Measurements from ENCODE around the gene KCNMB1.

The KCNMB1 gene

DNA sequence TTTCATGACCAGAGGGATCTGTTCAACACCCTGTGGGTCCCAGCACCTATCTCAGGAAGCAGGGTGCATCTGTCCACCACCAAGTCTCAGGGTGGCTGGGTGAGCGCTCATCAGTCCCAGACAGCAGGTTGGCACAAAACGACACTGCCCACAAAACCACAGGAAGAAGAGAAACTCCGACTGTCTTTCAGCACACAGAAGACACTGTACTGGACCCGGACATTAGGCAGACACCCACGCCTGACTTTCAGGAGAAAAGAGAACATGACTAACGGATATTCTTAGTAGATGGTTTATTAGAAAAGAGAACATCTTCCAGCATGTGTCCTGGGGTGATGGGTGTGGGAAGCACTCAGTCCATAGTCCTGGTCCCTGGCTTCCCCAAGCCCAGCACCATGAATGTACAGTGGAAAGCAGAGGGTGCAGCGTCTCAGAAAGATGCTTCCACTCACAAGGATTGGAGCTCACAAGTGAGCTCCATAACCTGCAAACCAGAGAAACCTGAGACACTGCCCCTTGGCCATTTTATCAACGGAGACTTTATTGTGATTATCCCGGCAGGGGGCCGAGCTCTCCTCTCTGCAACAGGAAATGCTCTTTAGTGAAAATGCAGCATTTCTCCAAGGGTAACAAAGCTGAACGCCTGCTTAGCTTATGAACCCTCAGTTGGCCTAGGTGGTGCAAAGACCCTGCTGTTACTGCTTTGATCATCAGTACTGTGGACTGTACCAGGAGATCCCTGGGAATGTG lies 55.8 kb downstream of the KCNMB1 start:
- Histone ChIP-seq H3K4me3 (ENCODE audit: low read length) (no peak overlapping the region), H3K4ac (ENCODE audit: low read depth, low read length) (peak overlapping the region; percentile 46), H3K18ac (ENCODE audit: low read length) (peak overlapping the region; percentile 72), H2BK120ac (ENCODE audit: low read depth, low read length) (peak overlapping the region; percentile 68), H2AK5ac (ENCODE audit: low read length) (peak overlapping the region; percentile 92), H3K27me3 (ENCODE audit: insufficient read depth, low read length, poor library complexity) (no peaks in the 10 kb centered on the region), H3K79me1 (ENCODE audit: low read length) (no peaks in the 10 kb centered on the region), H3K23ac (ENCODE audit: low read length) (no peak overlapping the region), H4K5ac (ENCODE audit: low read length) (no peak overlapping the region), H3K56ac (ENCODE audit: low read length) (peak overlapping the region; percentile 75), H3K9ac (ENCODE audit: low read length) (peak overlapping the region; percentile 11), H2BK5ac (ENCODE audit: low read length) (peak overlapping the region; percentile 83), H3K4me2 (ENCODE audit: low read length) (peak overlapping the region; percentile 51), H3K36me3 (ENCODE audit: control insufficient read depth, insufficient read depth, low read length) (no peaks in the 10 kb centered on the region), H3K27ac (ENCODE audit: low read depth, low read length) (peak overlapping the region; percentile 81), H3K4me1 (ENCODE audit: control insufficient read depth, low read depth, low read length) (peaks cover 27% of the 10 kb centered on the region), H3K79me2 (ENCODE audit: control insufficient read depth, insufficient read depth, low read length) (no peaks in the 10 kb centered on the region), H2BK15ac (replicated peaks; ENCODE audit: low read depth) (no peak overlapping the region), H4K8ac (ENCODE audit: low read depth, low read length) (no peak overlapping the region)
- peak; percentile 86 for DNase-seq
- no CpG with 5 or more reads among the region's 11 CpGs for WGBS (ENCODE audit: extremely low coverage, insufficient coverage, low lambda C conversion rate)

GRCh38 chr5:170332058-170332457 lies 57.1 kb downstream of the KCNMB1 start:
- no peaks in the 10 kb centered on the region for H3K27me3 ChIP-seq (ENCODE audit: insufficient read depth, low read length, poor library complexity)
- no peak overlapping the region for H3K4me2 ChIP-seq (ENCODE audit: low read length)
- WGBS (ENCODE audit: extremely low coverage, insufficient coverage, low lambda C conversion rate): no CpG with 5 or more reads among the region's 5 CpGs
- no peak overlapping the region for H2AK5ac ChIP-seq (ENCODE audit: low read length)
- no peak for DNase-seq
- no peak overlapping the region for H3K4me3 ChIP-seq (ENCODE audit: low read length)
- peaks cover 24% of the 10 kb centered on the region for H3K4me1 ChIP-seq (ENCODE audit: control insufficient read depth, low read depth, low read length)
- no peak overlapping the region for H3K56ac ChIP-seq (ENCODE audit: low read length)
- no peak overlapping the region for H4K5ac ChIP-seq (ENCODE audit: low read length)
- no peak overlapping the region for H3K9ac ChIP-seq (ENCODE audit: low read length)
- no peak overlapping the region for H2BK5ac ChIP-seq (ENCODE audit: low read length)
- H3K79me1 ChIP-seq (ENCODE audit: low read length): no peaks in the 10 kb centered on the region
- H3K27ac ChIP-seq (ENCODE audit: low read depth, low read length): peak overlapping the region; percentile 21
- H4K8ac ChIP-seq (ENCODE audit: low read depth, low read length): no peak overlapping the region
- no peaks in the 10 kb centered on the region for H3K79me2 ChIP-seq (ENCODE audit: control insufficient read depth, insufficient read depth, low read length)
- no peaks in the 10 kb centered on the region for H3K36me3 ChIP-seq (ENCODE audit: control insufficient read depth, insufficient read depth, low read length)
- H3K18ac ChIP-seq (ENCODE audit: low read length): peak overlapping the region; percentile 2
- no peak overlapping the region for H2BK120ac ChIP-seq (ENCODE audit: low read depth, low read length)
- H2BK15ac ChIP-seq (replicated peaks; ENCODE audit: low read depth): no peak overlapping the region
- H3K23ac ChIP-seq (ENCODE audit: low read length): no peak overlapping the region
- no peak overlapping the region for H3K4ac ChIP-seq (ENCODE audit: low read depth, low read length)

GRCh38 chr5:170330568-170331054 lies 58.6 kb downstream of the KCNMB1 start:
- Histone ChIP-seq H3K36me3 (ENCODE audit: control insufficient read depth, insufficient read depth, low read length) (no peaks in the 10 kb centered on the region), H3K27me3 (ENCODE audit: insufficient read depth, low read length, poor library complexity) (no peaks in the 10 kb centered on the region), H3K4ac (ENCODE audit: low read depth, low read length) (no peak overlapping the region), H3K23ac (ENCODE audit: low read length) (no peak overlapping the region), H3K9ac (ENCODE audit: low read length) (no peak overlapping the region), H2AK5ac (ENCODE audit: low read length) (no peak overlapping the region), H3K56ac (ENCODE audit: low read length) (no peak overlapping the region), H4K5ac (ENCODE audit: low read length) (no peak overlapping the region), H3K27ac (ENCODE audit: low read depth, low read length) (no peak overlapping the region), H3K4me1 (ENCODE audit: control insufficient read depth, low read depth, low read length) (peaks cover 23% of the 10 kb centered on the region), H2BK15ac (replicated peaks; ENCODE audit: low read depth) (no peak overlapping the region), H3K79me1 (ENCODE audit: low read length) (no peaks in the 10 kb centered on the region), H3K18ac (ENCODE audit: low read length) (no peak overlapping the region), H2BK5ac (ENCODE audit: low read length) (no peak overlapping the region), H3K79me2 (ENCODE audit: control insufficient read depth, insufficient read depth, low read length) (no peaks in the 10 kb centered on the region), H2BK120ac (ENCODE audit: low read depth, low read length) (no peak overlapping the region), H4K8ac (ENCODE audit: low read depth, low read length) (no peak overlapping the region), H3K4me2 (ENCODE audit: low read length) (no peak overlapping the region), H3K4me3 (ENCODE audit: low read length) (no peak overlapping the region)
- WGBS (ENCODE audit: extremely low coverage, insufficient coverage, low lambda C conversion rate): no CpG with 5 or more reads among the region's 11 CpGs
- DNase-seq: no peak

- Histone ChIP-seq H3K27me3 (ENCODE audit: insufficient read depth, low read length, poor library complexity) (no peaks in the 10 kb centered on the region), H4K8ac (ENCODE audit: low read depth, low read length) (no peak overlapping the region), H3K79me1 (ENCODE audit: low read length) (no peaks in the 10 kb centered on the region), H3K36me3 (ENCODE audit: control insufficient read depth, insufficient read depth, low read length) (no peaks in the 10 kb centered on the region), H3K9ac (ENCODE audit: low read length) (no peak overlapping the region), H3K4ac (ENCODE audit: low read depth, low read length) (no peak overlapping the region), H3K4me2 (ENCODE audit: low read length) (no peak overlapping the region), H2AK5ac (ENCODE audit: low read length) (no peak overlapping the region), H3K18ac (ENCODE audit: low read length) (no peak overlapping the region), H3K23ac (ENCODE audit: low read length) (no peak overlapping the region), H3K4me3 (ENCODE audit: low read length) (no peak overlapping the region), H4K5ac (ENCODE audit: low read length) (no peak overlapping the region), H3K56ac (ENCODE audit: low read length) (no peak overlapping the region), H2BK5ac (ENCODE audit: low read length) (no peak overlapping the region), H3K79me2 (ENCODE audit: control insufficient read depth, insufficient read depth, low read length) (no peaks in the 10 kb centered on the region), H3K27ac (ENCODE audit: low read depth, low read length) (no peak overlapping the region), H2BK120ac (ENCODE audit: low read depth, low read length) (no peak overlapping the region), H3K4me1 (ENCODE audit: control insufficient read depth, low read depth, low read length) (peaks cover 23% of the 10 kb centered on the region), H2BK15ac (replicated peaks; ENCODE audit: low read depth) (no peak overlapping the region)
- WGBS (ENCODE audit: extremely low coverage, insufficient coverage, low lambda C conversion rate): 100% methylated on average over 1 of the region's 3 CpGs
- no peak for DNase-seq
Observed at GRCh38 chr5:170329524-170329923, 59.6 kb downstream of the KCNMB1 start.

DNA sequence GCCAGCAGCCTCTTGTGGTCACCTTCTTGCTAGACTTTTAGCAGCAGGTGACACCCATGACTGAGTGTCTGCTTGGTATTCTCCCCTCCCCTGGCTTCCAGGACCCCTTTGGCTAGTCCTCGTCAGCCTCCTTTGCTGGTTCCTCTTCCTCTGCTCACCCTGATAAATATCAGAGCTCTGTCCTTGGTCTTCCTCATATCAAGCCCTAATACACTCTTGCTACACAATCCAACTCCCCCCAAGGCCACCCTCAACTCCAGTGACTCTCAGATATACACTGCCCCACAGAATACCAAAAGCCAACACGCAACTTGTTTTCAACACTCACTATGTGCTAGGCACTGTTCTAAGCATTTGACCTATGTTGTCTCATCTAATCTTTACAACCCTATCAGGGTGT lies 61.3 kb downstream of the KCNMB1 start:
- no CpG with 5 or more reads among the region's 2 CpGs for WGBS (ENCODE audit: extremely low coverage, insufficient coverage, low lambda C conversion rate)

GRCh38 chr5:170327168-170327567 lies 62.0 kb downstream of the KCNMB1 start:
- WGBS (ENCODE audit: extremely low coverage, insufficient coverage, low lambda C conversion rate): no CpG with 5 or more reads among the region's 4 CpGs
- H3K36me3 ChIP-seq (ENCODE audit: control insufficient read depth, insufficient read depth, low read length): no peaks in the 10 kb centered on the region
- no peak overlapping the region for H4K5ac ChIP-seq (ENCODE audit: low read length)
- no peak overlapping the region for H2AK5ac ChIP-seq (ENCODE audit: low read length)
- no peak overlapping the region for H2BK15ac ChIP-seq (replicated peaks; ENCODE audit: low read depth)
- no peaks in the 10 kb centered on the region for H3K79me2 ChIP-seq (ENCODE audit: control insufficient read depth, insufficient read depth, low read length)
- H3K4me1 ChIP-seq (ENCODE audit: control insufficient read depth, low read depth, low read length): peaks cover 5% of the 10 kb centered on the region
- no peak overlapping the region for H3K23ac ChIP-seq (ENCODE audit: low read length)
- H3K4ac ChIP-seq (ENCODE audit: low read depth, low read length): no peak overlapping the region
- H3K4me2 ChIP-seq (ENCODE audit: low read length): no peak overlapping the region
- H2BK120ac ChIP-seq (ENCODE audit: low read depth, low read length): no peak overlapping the region
- H3K27ac ChIP-seq (ENCODE audit: low read depth, low read length): no peak overlapping the region
- H3K4me3 ChIP-seq (ENCODE audit: low read length): no peak overlapping the region
- no peaks in the 10 kb centered on the region for H3K79me1 ChIP-seq (ENCODE audit: low read length)
- no peaks in the 10 kb centered on the region for H3K27me3 ChIP-seq (ENCODE audit: insufficient read depth, low read length, poor library complexity)
- no peak overlapping the region for H3K9ac ChIP-seq (ENCODE audit: low read length)
- no peak overlapping the region for H4K8ac ChIP-seq (ENCODE audit: low read depth, low read length)
- DNase-seq: no peak
- no peak overlapping the region for H3K56ac ChIP-seq (ENCODE audit: low read length)
- no peak overlapping the region for H2BK5ac ChIP-seq (ENCODE audit: low read length)
- H3K18ac ChIP-seq (ENCODE audit: low read length): no peak overlapping the region

More for the DNA sequence above, 61.3 kb downstream of the KCNMB1 start:
- H3K4me1 ChIP-seq (ENCODE audit: control insufficient read depth, low read depth, low read length): peaks cover 8% of the 10 kb centered on the region
- H3K23ac ChIP-seq (ENCODE audit: low read length): no peak overlapping the region
- no peak overlapping the region for H3K18ac ChIP-seq (ENCODE audit: low read length)
- no peak overlapping the region for H3K27ac ChIP-seq (ENCODE audit: low read depth, low read length)
- no peaks in the 10 kb centered on the region for H3K79me1 ChIP-seq (ENCODE audit: low read length)
- H3K56ac ChIP-seq (ENCODE audit: low read length): no peak overlapping the region
- no peak overlapping the region for H3K9ac ChIP-seq (ENCODE audit: low read length)
- H2AK5ac ChIP-seq (ENCODE audit: low read length): no peak overlapping the region
- no peak overlapping the region for H3K4me2 ChIP-seq (ENCODE audit: low read length)
- H4K5ac ChIP-seq (ENCODE audit: low read length): no peak overlapping the region
- no peaks in the 10 kb centered on the region for H3K79me2 ChIP-seq (ENCODE audit: control insufficient read depth, insufficient read depth, low read length)
- no peak overlapping the region for H3K4me3 ChIP-seq (ENCODE audit: low read length)
- H3K27me3 ChIP-seq (ENCODE audit: insufficient read depth, low read length, poor library complexity): no peaks in the 10 kb centered on the region
- no peak overlapping the region for H4K8ac ChIP-seq (ENCODE audit: low read depth, low read length)
- H3K4ac ChIP-seq (ENCODE audit: low read depth, low read length): no peak overlapping the region
- no peak overlapping the region for H2BK15ac ChIP-seq (replicated peaks; ENCODE audit: low read depth)
- H2BK120ac ChIP-seq (ENCODE audit: low read depth, low read length): no peak overlapping the region
- H3K36me3 ChIP-seq (ENCODE audit: control insufficient read depth, insufficient read depth, low read length): no peaks in the 10 kb centered on the region
- DNase-seq: no peak
- no peak overlapping the region for H2BK5ac ChIP-seq (ENCODE audit: low read length)

Measured in mesendoderm (in vitro differentiated cells).